Raji (cell line): ENCODE results near the gene TNFRSF13B.

Experiments used
- POLR2A ChIP-seq: IDR thresholded peaks from 2 replicates; pipeline ENCODE4 v1.6.1; 2011; ENCODE audit warnings: low read depth, low read length, control low read depth; ENCODE audit not compliant: insufficient read depth

Gene TNFRSF13B

DNA sequence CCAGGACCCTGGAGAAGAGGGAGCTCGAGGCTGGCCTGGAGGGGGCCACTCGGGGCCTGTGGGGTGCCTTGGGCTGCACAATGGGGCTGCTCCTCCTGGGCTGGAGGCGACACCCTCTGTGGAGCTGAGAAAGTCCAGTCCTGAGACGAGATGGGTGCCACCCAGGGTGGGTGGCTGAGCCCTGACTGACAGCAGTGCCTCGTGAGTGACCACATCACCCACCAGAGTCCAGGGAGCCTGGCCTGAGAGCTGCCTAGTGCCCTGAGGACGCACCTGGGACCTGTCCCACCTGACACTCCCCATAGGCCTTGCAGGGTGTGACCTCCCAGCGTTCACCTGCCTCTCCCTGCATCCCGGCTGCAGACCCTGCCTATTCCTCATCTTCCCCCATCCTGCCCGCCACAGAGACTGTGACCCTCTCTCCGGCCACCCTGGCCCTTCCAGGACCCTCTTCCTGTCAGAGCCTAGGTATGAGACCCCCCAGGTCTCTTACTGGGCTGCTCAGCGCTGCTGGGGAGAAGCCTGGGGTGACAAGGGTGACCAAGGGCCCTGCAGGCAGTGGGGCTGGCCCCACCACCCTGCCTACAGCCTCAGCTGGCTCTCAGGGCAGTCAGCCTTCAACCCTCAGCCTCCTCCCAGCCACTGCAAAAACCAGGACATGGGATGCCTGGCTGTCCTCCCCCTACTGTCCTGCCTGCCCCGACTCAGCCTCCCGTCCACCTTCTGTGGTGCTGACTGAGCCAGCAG, 41.2 kb downstream of the TNFRSF13B start:
- no peak for TF ChIP-seq POLR2A

DNA sequence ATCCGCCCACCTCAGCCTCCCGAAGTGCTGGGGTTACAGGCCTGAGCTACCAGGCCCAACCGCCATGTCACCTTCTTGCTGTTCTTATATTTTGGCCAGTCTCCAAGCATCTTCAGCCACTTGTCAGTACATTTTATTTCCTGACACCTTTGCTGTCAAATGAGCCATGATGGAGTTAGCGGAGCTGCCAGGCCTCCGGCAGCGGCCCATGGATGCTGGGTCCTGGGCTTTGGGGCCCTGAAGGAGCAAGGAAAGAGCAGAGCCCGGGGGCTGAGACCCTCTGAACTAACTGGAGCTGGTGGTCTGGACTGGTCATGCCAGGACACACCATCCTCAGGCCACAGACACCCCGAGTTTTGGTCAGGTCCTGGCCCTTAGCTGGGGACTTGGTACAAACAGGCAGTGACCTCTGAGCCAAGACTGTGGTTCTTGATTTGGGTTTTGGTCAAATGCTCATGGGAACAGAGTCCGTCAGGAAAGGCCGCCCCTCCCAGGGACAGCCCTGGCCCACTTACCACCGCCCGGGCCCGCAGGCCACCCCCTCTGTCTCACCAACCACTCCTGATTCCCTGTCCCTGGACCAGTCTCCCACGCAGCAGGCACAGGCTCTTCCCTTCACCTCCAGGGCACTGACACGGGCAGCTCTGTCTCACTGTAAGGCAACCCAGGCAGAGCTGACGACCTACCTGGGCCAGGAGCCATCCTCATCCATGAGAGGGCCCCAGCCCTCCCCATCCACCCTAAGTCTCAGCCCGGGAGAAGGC, 42.0 kb downstream of the TNFRSF13B start:
- no peak for TF ChIP-seq POLR2A

DNA sequence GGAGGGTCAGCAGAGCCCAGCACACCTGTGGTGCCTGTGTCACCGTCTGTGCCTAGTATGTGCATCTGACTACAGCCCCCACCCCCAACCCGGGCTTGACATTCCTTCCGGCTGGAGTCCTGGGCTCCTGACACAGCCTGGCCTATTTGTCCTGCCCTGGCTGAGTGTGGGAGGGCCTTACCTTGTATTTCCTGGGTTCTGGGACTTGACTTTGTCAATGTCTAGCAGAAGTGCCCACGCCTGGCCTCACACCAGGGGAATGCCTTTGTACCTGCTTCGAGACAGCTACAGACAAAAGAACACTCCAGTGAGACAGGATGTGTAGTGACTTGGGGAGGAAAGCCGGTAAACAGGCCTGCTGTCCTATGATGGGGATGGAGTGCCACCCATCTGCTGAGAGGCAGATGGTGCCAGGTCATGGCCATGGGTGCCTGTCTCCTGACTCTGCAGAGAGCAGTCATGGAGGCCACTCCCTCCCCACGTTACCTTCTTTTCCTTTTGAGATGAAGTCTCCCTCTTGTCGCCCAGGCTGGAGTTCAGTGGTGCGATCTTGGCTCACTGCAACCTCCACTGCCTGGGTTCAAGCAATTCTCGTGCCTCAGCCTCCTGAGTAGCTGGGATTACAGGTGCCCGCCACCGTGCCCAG, 42.8 kb downstream of the TNFRSF13B start:
- TF ChIP-seq POLR2A: no peak

DNA sequence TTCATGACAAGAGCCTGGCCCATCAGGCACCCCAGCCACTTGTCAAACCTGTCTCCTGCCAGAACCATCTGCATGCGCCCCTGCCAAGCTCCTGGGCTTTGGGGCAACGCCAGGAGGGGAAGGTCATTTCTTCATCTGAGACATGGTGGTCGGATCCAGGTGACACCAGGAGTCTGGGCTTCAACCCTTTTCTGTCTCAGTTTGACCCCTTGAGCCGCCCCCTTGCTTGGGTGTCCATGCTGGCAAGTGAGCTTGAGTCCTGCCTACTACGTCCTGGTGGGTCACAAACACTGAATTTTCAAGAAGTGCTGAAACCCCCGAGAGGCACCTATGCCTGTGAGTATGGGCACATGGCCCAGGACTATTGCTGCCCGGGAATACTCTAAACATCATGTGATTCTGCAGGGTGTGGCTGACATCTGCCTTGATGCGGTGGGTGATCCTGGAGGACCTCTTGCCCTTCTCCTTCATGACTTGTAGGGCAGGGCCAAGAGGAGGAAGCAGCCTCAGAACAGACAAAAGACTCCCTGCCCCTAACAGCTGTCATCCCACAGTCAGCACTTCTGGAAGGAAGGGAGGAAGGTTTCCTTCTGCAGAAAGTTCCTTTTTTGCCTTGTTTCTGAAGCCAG, 43.4 kb downstream of the TNFRSF13B start:
- TF ChIP-seq POLR2A: no peak

DNA sequence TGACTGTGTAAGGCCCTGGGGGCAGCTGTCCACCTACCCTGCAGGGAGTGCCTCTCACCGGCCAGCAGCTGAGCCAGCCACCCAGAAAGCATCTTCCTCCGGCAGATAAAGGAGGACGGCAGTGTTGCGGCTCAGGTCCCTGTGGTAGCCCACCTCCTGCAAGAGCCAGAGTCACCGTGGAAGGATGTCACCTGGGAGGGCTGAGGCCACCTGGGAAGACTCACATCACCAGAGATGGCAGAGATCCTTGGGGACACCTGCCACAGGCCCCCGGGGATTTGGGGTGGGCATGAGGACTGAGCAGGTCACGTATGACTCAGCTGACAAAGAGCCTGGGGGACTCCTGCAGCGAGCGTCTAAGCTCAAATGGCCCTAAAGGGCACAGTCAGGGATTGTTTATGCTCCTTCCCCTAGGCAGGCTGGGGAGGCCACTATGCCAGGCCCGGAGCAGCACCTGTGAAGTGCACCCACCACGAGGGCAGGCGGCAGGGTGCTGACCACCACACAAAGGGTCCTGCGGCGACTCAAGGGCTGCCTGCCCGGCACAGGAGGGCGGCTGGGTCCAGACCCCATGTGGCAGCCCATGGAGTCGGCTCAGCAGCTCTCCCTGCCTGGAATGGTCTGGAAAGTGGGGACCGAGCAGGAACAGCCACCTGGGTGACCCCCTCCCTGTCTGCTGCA, 44.1 kb downstream of the TNFRSF13B start:
- TF ChIP-seq POLR2A: no peak

DNA sequence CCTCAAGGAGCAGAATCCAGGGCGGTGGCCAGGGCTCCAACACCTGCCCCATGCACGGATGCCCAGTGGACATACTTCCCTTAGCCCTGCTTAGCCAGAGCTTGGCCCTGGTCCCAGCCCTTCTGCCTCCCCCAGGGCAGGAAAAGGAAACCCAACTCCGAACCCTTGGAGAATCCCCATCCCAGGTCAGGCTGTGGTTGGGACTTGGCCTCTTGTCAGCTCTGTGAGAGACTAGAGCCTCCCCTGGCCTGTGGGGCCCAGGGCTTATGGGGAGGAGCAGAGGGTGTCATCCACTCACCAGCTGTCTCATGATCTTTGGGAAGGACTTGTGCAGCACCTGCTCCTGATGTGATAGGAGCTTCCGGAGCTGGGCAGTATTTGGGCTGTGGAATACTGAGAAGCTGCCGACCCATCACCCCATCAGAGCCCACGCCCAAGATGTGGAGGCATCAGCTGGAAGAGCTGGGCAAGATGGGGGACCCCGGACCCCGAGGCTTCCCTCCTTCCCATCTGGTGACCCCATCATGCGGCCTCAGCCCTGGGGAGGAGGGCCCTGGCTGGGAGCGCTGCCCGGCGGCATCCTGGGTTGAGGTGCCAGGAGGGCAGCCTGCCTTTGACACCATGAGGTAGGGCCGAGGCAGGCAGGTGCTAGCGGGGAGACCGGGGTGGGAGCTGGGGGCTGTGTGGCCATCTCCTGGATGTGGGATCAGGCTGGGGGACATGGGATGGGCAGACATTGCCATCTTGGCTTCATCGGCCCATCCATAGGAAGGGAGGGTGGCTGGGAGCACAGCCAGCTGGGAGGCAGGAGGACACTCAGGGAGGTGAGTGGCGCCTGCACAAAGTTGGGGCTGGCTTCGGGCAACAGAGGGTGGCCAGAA, 45.1 kb downstream of the TNFRSF13B start:
- TF ChIP-seq POLR2A: no peak

DNA sequence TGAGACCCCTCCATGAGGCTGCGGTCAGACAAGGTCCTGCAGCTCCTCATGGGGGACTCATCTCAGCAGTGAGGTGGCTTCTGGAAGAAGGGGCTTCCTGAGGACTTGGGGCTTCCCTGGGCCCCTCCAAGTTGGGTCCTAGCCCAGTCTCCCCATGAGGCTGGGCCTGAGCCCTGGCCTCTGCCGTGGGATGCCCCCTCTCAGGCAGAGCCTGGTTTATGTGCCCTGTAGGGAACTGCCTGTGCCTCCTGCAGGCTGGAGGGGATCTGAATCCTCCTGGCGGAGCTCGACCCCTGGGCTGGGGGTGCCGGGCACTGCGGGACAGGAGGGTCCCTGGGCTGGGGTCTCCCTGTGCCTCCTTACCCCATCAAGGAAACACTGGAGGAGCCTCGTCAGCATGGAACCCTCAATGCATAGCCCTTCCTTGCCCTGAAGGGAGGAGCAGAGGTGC, 45.8 kb downstream of the TNFRSF13B start:
- no peak for TF ChIP-seq POLR2A

DNA sequence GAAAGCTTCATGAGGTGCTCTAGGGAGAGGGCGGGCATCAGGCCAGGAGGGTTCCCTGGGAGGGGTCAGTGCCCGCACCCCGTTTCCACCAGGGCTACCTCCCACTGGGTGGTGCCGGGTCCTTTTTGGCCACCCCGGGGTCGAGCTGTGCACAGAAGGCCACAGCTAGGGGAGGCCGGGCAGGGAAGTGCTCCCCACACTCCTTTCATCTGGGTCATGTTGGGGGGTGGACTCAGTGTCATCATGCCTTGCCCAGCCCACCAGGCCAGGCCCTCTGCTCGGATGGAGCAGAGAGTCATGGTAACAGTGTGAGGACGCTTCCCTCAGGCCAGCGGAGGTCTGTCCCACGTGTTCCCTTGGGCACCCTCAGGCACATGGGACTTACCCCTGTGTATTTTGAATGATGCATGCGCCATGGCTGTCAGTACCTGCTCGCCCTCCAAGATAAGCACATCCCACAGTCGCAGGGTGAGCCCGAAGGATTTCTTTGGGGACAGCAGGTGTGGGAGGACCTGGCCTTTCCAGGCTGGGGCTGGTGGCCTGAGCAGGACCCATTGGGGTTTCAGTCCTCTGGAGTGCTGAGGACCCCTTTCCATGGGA, 46.4 kb downstream of the TNFRSF13B start:
- no peak for TF ChIP-seq POLR2A

DNA sequence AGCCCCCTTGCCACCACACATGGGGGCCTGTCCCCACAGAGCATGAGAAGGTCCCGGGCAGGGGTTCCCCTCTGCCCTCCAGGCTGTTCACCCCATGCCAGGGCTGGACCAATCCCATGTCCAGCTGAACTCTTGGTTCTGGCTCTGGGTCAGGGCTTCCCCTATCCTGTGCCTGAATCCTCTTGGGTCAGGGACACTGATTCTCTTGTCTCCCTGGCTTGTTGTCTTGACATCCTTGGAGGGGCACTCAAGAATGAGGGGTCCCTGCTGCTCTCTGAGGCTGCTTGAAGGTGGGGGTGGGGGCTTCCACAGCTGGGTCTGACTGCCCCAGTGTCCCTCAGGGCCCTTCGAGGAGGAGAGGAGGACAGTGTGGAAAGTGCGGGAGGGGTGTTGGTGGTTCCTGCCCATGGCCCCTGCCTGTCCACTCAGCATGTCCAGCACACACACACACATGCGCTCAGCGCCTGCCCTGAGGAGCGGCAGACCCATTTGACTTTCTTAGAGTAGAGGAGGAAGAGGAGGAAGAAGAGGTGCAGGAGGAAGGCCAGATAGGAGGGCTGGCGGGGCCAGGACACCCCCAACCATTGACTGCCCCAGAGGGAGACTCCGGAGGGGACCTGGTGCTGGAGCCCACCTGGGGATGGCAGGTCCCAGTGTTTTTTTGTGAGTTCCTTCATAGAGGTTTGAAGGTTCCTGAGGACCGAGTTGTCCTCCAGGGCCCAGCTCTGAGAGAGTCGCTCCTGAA, 47.0 kb downstream of the TNFRSF13B start:
- TF ChIP-seq POLR2A: no peak

DNA sequence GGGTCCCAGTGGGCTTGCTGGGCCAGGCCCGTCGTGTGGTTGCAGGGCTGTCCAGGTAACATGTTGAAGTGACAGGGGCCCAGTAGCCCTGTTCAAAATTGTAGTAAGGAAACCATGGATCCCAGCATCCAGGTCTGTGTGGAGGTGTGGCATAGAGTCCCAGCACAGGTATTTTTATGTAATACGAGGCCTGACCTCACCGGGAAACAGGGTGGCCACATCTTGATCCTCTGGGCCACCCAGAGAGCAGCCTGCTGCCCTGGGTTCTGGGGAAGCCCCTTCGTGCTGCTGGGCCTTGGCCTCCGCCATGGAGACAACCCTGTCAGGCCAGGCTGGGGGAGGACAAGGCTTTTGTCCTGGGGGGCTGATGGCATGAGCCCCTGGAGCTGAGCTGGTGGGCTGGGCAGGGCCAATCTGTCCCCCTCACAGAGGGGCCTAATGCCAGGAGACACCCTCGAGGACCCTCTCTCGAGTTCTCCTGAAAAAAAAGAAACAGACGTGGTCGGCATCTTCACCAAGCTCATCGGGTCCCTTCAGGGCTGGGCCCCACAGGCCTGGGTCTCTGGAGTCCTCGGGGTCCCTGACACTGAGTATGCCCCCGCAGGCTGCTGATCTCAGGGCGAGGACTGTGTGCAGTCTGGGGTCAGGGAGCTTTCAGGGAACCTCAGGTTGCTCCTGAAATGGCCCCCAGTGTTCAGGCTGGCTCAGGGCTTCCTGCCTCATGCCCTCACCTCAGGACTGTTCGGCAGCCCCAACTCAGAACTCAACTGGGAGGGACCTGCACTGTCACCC, 47.8 kb downstream of the TNFRSF13B start:
- TF ChIP-seq POLR2A: no peak

DNA sequence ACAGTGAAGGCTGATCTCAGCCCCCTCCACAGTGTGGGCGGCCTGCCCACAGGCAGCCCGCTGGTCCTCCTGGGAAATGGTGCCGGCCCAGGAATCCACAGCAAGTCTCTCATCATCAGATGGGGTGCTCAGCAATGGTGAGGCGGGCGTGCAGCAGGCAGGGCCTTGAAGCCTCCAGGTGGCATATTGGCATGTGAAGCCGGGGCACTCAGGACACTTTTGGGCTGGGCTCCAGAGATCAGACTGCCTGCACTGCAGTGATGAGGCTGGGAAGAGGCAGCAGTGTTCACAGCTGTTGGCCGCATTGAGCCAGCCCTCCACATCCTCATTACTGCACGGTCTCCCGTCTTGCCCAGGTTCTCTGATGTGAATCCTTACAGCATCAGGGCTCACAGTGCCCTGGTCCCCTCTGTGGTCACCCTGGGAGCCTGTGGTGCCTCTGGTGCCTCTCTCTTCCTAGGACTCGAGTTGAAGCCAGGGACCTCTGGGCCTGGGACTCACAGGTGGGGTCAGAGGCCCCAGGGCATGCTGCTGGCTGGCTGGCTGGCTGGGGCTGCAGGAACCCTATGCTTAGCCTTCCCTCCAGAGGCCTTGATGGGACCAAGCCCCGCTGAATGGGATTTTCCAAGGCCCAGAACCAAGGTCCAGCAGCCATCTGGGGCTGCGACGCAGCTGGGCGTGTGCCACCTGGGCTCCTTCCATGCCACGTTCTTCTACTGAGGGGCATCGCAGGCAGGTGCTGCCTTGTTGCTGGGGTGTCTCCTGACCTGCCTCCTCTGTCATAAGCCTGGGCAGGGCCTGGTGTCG, 48.6 kb downstream of the TNFRSF13B start:
- no peak for TF ChIP-seq POLR2A

DNA sequence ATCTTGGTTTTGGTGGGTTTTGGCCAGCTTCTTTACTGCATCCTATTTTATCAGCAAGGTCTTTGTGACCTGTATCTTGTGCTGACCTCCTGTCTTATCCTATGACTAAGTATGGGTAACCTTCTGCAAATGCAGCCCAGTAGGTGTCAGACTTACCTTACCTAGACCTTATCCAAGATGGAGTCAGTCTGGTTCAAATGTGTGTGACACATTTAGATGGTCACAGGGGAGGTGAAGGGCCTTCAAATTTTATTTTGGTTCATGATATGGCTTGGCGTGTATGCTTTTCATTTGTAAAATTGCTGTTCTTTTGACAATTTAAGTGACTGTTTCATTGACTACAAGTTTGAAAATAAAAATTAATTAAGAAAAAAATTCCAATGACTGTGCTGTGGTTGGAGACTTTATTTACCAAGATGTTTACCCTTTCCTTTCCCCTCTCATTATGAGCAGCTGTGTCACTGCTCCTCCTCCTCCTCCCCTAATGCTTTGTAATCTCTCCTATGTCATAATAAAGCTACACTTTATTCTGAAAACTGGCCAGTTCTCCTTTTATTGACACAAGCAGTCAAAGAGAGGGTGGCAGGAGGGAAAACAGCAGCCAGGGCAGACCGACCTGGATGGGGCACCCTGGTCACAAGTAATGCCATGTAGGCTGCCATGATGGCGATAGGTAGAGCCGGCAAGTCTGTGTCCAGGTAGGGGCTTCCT, 49.4 kb downstream of the TNFRSF13B start:
- no peak for TF ChIP-seq POLR2A
